SK-N-SH (cell line): ENCODE measurements around the gene CXXC1. TPM values are rescaled to one million over a fixed set of nuclear protein-coding genes. Genes with fewer than 3 reads are reported as not detected.

Experiments used
- CTCF ChIA-PET: fragments of 300-600, 350-600 bp; formaldehyde crosslinking; extraction: SDS; loops from one replicate; lab custom pipeline; 2021; lab: Yijun Ruan, JAX
- POLR2A ChIA-PET: fragments of 350-600 bp; sonication (Branson Sonifier 250); formaldehyde crosslinking; extraction: SDS; loops from one replicate; lab custom pipeline; 2020; ENCODE audit warnings: antibody characterized with exemption, inconsistent platforms; lab: Yijun Ruan, JAX
- DNase-seq: peaks from one replicate; pipeline ENCODE4 v3.0.0; 2012
- H2AFZ ChIP-seq: fragments of 200-600 bp; sonication (generic); 2 replicates; pipeline ENCODE4 v1.8.1; 2016; ENCODE audit warnings: antibody characterized with exemption, mild to moderate bottlenecking, low read depth
- H3F3A ChIP-seq: fragments of 200-600 bp; sonication (generic); replicated peaks from 2 replicates; pipeline ENCODE3; 2016; ENCODE audit warnings: antibody characterized with exemption, mild to moderate bottlenecking; ENCODE audit not compliant: insufficient read depth
- H3K27ac ChIP-seq, 2 experiments: fragments of 200-500 bp in 1 of 2; fragments of 200-600 bp in 1 of 2; sonication (Bioruptor generic) in 1 of 2; sonication (generic), shearing (Covaris generic) in 1 of 2; 2 replicates each; pipeline versions ENCODE4 v1.5.1 to v1.6.1; 2014 to 2016; ENCODE audit warnings: low read depth in 2 of 2, inconsistent platforms in 1 of 2, low read length in 1 of 2, mild to moderate bottlenecking in 1 of 2, mixed read lengths in 1 of 2
- H3K27me3 ChIP-seq: fragments of 200-600 bp; sonication (generic), shearing (Covaris generic); 2 replicates; pipeline ENCODE4 v1.6.1; 2016; ENCODE audit warnings: mixed run types; ENCODE audit not compliant: insufficient read depth
- H3K36me3 ChIP-seq, 2 experiments: fragments of 200-500 bp in 1 of 2; fragments of 200-600 bp in 1 of 2; sonication (Bioruptor generic) in 1 of 2; sonication (generic) in 1 of 2; replicated peaks in 1 of 2; 2 replicates each; pipeline versions ENCODE3 to v1.5.1; 2014 to 2016; ENCODE audit warnings: low read length in 1 of 2, mild to moderate bottlenecking in 1 of 2; ENCODE audit not compliant: insufficient read depth in 2 of 2, control insufficient read depth in 1 of 2
- H3K4me1 ChIP-seq, 2 experiments: fragments of 200-500 bp in 1 of 2; fragments of 200-600 bp in 1 of 2; sonication (Bioruptor generic) in 1 of 2; sonication (generic), shearing (Covaris generic) in 1 of 2; 2 replicates each; pipeline versions ENCODE4 v1.5.1 to v1.6.1; 2014 to 2016; ENCODE audit warnings: low read depth in 1 of 2, low read length in 1 of 2, mixed run types in 1 of 2; ENCODE audit not compliant: insufficient read depth in 2 of 2, control insufficient read depth in 1 of 2
- H3K4me2 ChIP-seq: fragments of 200-600 bp; sonication (generic), shearing (Covaris generic); 2 replicates; pipeline ENCODE4 v1.6.1; 2017; ENCODE audit warnings: mixed run types
- H3K4me3 ChIP-seq, 2 experiments: fragments of 200-500 bp in 1 of 2; fragments of 200-600 bp in 1 of 2; sonication (Bioruptor generic) in 1 of 2; sonication (generic), shearing (Covaris generic) in 1 of 2; 2 replicates each; pipeline versions ENCODE4 v1.5.1 to v1.8.1; 2014 to 2016; ENCODE audit warnings: low read depth in 2 of 2, inconsistent platforms in 1 of 2, low read length in 1 of 2, mild to moderate bottlenecking in 1 of 2, mixed read lengths in 1 of 2, moderate library complexity in 1 of 2
- H3K79me2 ChIP-seq: fragments of 200-600 bp; sonication (generic); 2 replicates; pipeline ENCODE4 v1.8.1; 2017; ENCODE audit warnings: mild to moderate bottlenecking; ENCODE audit not compliant: insufficient read depth
- H3K9ac ChIP-seq: fragments of 200-600 bp; sonication (generic); 2 replicates; pipeline ENCODE4 v1.6.1; 2017; ENCODE audit warnings: mixed run types
- H3K9me2 ChIP-seq: fragments of 200-600 bp; sonication (generic); 2 replicates; pipeline ENCODE4 v1.6.1; 2017; ENCODE audit warnings: mixed run types
- H3K9me3 ChIP-seq: fragments of 200-600 bp; sonication (generic); 2 replicates; pipeline ENCODE4 v1.6.1; 2017; ENCODE audit warnings: mixed run types, mild to moderate bottlenecking, moderate library complexity
- H4K20me1 ChIP-seq: fragments of 200-600 bp; sonication (generic); 2 replicates; pipeline ENCODE4 v1.6.1; 2017; ENCODE audit warnings: mild to moderate bottlenecking, mixed run types; ENCODE audit not compliant: insufficient read depth
- EP300 ChIP-seq, 2 experiments: IDR thresholded peaks; 2 replicates each; pipeline versions ENCODE4 v1.4.0 to v1.6.1; 2012; ENCODE audit warnings: borderline replicate concordance in 1 of 2, low read depth in 1 of 2, low read length in 1 of 2
- EZH2phosphoT487 ChIP-seq: fragments of 200-600 bp; sonication (generic); IDR thresholded peaks from 2 replicates; pipeline ENCODE4 v1.6.1; 2017; ENCODE audit warnings: low read depth, mixed run types, mild to moderate bottlenecking, antibody characterized with exemption, moderate library complexity, borderline replicate concordance
- FOSL2 ChIP-seq: IDR thresholded peaks from 2 replicates; pipeline ENCODE4 v1.4.0; 2012; ENCODE audit warnings: low read depth, mild to moderate bottlenecking, moderate library complexity, borderline replicate concordance
- FOXM1 ChIP-seq: IDR thresholded peaks from 2 replicates; pipeline ENCODE4 v1.4.0; 2012; ENCODE audit warnings: low read depth, mild to moderate bottlenecking
- GABPA ChIP-seq: IDR thresholded peaks from 2 replicates; pipeline ENCODE4 v1.4.0; 2012; ENCODE audit warnings: low read depth, mild to moderate bottlenecking
- MAX ChIP-seq: IDR thresholded peaks from 2 replicates; pipeline ENCODE4 v1.4.0; 2012; ENCODE audit warnings: low read depth
- NFIC ChIP-seq: IDR thresholded peaks from 2 replicates; pipeline ENCODE4 v1.4.0; 2012; ENCODE audit warnings: borderline replicate concordance
- REST ChIP-seq: IDR thresholded peaks from 2 replicates; pipeline ENCODE4 v1.6.1; 2012; ENCODE audit warnings: mild to moderate bottlenecking, low read depth, low read length, moderate library complexity
- YY1 ChIP-seq: IDR thresholded peaks from 2 replicates; pipeline ENCODE4 v1.4.0; 2012; ENCODE audit warnings: low read depth, mild to moderate bottlenecking
- WGBS: methylation state at CpG from one replicate; pipeline ENCODE4 v1.1.6; 2017; ENCODE audit warnings: low lambda C conversion rate; 5-methylcytosine and 5-hydroxymethylcytosine counted together
- polyA plus RNA-seq, 3 experiments: library from polyadenylated mRNA; depleted of rRNA; stranded (reverse); fragments of >200 nt; gene quantifications; 2 replicates each; pipeline ENCODE4 v1.2.3, GENCODE V29; 2012
- small RNA-seq, 7 experiments: library from RNA; depleted of rRNA; stranded (forward); fragments of <200 nt; gene quantifications; one replicate each; pipeline ENCODE3, GENCODE V24; 2012

The CXXC1 gene
- polyA plus RNA-seq, 1 of the 3 experiments (the other 2 are of a cell fraction): 128 TPM

GRCh38 chr18:50232419-50232818 is 55.1 kb downstream of the CXXC1 start:
- TF ChIP-seq FOXM1: no peak
- no peak for TF ChIP-seq YY1
- no peak for TF ChIP-seq EZH2phosphoT487
- no peak for TF ChIP-seq NFIC
- no peak for TF ChIP-seq REST
- no peak for TF ChIP-seq GABPA
- no peak for TF ChIP-seq EP300 (IDR thresholded peaks at IDR 0.05; ENCODE audit: borderline replicate concordance in 1 of 2, low read depth in 1 of 2, low read length in 1 of 2)
- TF ChIP-seq FOSL2: no peak
- TF ChIP-seq MAX: no peak
- H3F3A ChIP-seq: no peaks in the 10 kb centered on the region
- CTCF ChIA-PET: interaction anchor here (0.8 to 0.9 kb wide), 2 partner anchors 14 to 29 kb away, joined by 3 read pairs; no protein-coding TSS in a partner anchor
- H3K4me3 ChIP-seq: no peak overlapping the region
- H3K9ac ChIP-seq: no peak overlapping the region
- H3K4me2 ChIP-seq: no peak overlapping the region
- H3K27ac ChIP-seq: no peak overlapping the region
- H4K20me1 ChIP-seq: no peaks in the 10 kb centered on the region
- H3K4me1 ChIP-seq: no peaks in the 10 kb centered on the region
- WGBS: 15% methylated on average over 2 of the region's 2 CpGs
- no peaks in the 10 kb centered on the region; the same call in 1 of the 2 replicates for H3K27me3 ChIP-seq
- DNase-seq: no peak
- POLR2A ChIA-PET: no interaction called here
- no peaks in the 10 kb centered on the region for H3K36me3 ChIP-seq
- H3K79me2 ChIP-seq: no peaks in the 10 kb centered on the region
- H3K9me3 ChIP-seq: no peaks in the 10 kb centered on the region
- H3K9me2 ChIP-seq: no peaks in the 10 kb centered on the region
- no peak overlapping the region for H2AFZ ChIP-seq

Small RNA genes within 50 kb of the gene (small RNA-seq; reads per million reads assigned to genes)
- gene RNA5SP458: 0 reads per million in 7 experiments

Other genes starting within 250 kb of the CXXC1 start
- gene MYO5B, start 92.5 kb downstream of the CXXC1 start, polyA plus RNA-seq (2012; rRNA removed): 1.2 and 1.3 TPM in 2 replicates
- 1.6 TPM in 2 replicates for gene CFAP53, start 21.2 kb downstream of the CXXC1 start, polyA plus RNA-seq (2012; rRNA removed)
- gene MBD1, start 6.2 kb downstream of the CXXC1 start, polyA plus RNA-seq (2012; rRNA removed): 70.6 and 72.3 TPM in 2 replicates
- gene SKA1, start 87.4 kb upstream of the CXXC1 start, polyA plus RNA-seq (2012; rRNA removed): 4.3 and 4.5 TPM in 2 replicates